ENCODE results near the gene CDH13. TPM values are rescaled to one million over a fixed set of nuclear protein-coding genes. Genes with fewer than 3 reads are reported as not detected.

The CDH13 gene
- total RNA-seq, 1 donor from 2014 or later: not detected

GRCh38 chr16:82834151-82834815 is 207.5 kb downstream of the CDH13 start:
- intact Hi-C loops (cut with micrococcal nuclease): no loop called here

- intact Hi-C loops (cut with micrococcal nuclease): no loop called here
Observed at GRCh38 chr16:82835487-82836155, 208.9 kb downstream of the CDH13 start.

- intact Hi-C loops (cut with micrococcal nuclease): no loop called here
Observed at GRCh38 chr16:82841108-82841507, 214.3 kb downstream of the CDH13 start.

GRCh38 chr16:82843606-82844271 is 217.0 kb downstream of the CDH13 start:
- intact Hi-C loops (cut with micrococcal nuclease): no loop called here

GRCh38 chr16:82845116-82845515 is 218.3 kb downstream of the CDH13 start:
- intact Hi-C loops (cut with micrococcal nuclease): loop anchor here (5.0 kb wide), 1 partner anchor 472 kb away; no protein-coding TSS in a partner anchor

DNA sequence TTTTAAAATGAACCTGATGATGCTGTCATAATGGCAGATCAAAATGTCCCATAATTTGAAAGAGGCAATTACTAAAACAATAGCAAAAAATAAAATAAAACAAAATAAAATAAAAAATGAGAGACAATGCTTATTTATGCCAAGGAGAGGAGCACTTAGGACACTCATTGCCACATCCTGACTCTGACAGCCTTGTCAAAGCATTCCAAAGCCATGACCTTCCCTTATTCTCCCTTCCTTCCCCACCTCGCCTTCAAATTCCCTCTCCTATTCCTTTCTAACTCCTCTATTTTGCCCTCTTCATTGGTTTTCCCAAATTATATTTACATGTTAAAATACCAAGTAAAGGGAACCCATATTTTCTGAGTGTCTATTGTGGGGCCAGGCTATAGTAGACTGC is 220.0 kb downstream of the CDH13 start:
- intact Hi-C loops (cut with micrococcal nuclease): loop anchor here (5.0 kb wide), 1 partner anchor 470 kb away; no protein-coding TSS in a partner anchor

- intact Hi-C loops (cut with micrococcal nuclease): loop anchor here (5.0 kb wide), 1 partner anchor 469 kb away; no protein-coding TSS in a partner anchor
Observed at GRCh38 chr16:82848013-82848412, 221.2 kb downstream of the CDH13 start.

DNA sequence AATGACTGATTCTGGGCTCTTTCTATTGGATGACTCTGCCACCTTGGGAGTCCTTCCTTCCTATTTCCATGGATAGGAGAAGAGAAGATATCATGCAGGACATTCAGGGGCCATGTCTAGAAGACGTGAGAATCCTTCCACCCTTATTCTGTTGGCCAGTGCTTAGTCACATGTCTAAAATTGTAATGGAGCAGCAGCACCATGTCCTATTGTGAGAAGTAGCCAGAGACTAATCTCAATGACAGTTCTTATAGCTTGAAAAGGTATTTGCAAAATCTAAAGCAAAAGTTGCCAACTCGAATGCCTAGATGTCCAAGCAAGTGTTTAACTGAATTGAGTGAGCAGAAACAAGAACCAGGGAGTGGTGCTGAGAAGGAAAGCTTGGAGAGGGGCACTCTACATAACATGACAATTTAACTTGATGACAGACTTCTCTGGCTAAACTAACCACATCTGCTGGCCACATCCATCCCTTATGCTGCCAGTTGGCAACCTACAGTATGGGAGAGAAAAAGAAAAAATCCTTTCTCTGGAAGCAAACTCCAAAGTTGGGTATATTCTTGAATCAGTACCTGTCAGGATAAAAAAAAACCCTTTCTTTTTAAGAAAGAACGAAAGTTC is 225.7 kb downstream of the CDH13 start:
- intact Hi-C loops (cut with micrococcal nuclease): no loop called here

GRCh38 chr16:82855471-82855870 is 228.7 kb downstream of the CDH13 start:
- intact Hi-C loops (cut with micrococcal nuclease): no loop called here

- intact Hi-C loops (cut with micrococcal nuclease): no loop called here
Observed at GRCh38 chr16:82857693-82858365, 231.1 kb downstream of the CDH13 start.

DNA sequence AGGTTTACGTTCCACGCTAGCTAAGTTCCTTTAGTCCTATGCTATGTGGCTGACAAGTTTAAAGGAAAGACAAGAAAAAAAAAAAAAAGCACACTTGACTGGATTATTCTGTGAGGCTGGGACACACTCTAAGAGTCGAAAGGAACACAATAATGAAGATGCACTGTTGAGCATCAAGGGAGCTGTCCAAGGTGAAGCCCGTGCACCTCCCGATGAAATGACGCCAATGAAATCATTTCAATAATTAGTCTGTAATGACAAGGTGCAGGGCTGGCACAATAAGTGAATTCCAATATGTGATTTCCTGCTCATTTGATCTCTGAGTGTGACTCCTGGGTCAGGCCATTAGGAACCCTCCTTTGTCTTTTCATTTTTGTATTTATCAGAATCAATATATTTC is 232.9 kb downstream of the CDH13 start:
- intact Hi-C loops (cut with micrococcal nuclease): no loop called here

GRCh38 chr16:82860071-82860470 is 233.3 kb downstream of the CDH13 start:
- intact Hi-C loops (cut with micrococcal nuclease): no loop called here

DNA sequence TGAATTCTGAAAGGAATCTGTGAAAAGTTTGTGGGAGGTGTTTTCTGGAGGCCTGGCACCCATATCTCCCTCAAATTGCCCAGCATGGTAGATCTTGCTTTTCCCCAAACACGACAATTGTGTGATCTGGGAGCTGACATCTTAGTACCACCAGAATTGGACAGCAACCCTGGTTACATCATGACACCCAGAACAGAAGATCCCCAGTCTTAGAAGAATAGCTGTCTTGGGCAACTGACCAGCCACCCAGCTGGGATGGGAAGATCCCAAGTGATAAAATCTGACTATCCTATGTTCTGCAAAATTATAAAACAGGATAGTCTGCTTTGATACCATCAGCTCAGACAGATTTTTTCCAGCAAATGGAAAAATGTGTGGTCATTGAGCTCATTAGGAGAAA is 235.3 kb downstream of the CDH13 start:
- intact Hi-C loops (cut with micrococcal nuclease): no loop called here

- intact Hi-C loops (cut with micrococcal nuclease): no loop called here
Observed at GRCh38 chr16:82864332-82865040, 237.7 kb downstream of the CDH13 start.

GRCh38 chr16:82865412-82865811 is 238.6 kb downstream of the CDH13 start:
- intact Hi-C loops (cut with micrococcal nuclease): no loop called here

DNA sequence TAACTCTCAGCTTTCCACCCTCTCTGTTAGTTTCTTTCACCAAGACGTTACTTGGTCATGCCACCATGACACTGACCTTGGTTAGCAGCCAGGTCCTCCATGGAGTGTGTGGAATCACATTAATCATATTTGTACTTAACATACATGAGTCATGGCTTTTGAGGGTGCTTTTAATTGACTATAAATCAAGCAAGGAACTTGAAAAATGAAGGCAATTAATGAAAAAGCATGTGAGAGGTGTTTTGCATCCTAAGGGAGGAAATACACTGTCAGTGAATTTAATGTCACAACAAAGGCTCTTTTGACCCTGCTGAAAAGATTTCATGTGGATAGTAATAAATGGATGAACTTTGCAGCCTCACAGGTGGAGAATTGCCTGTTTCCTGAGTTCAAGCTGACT is 240.7 kb downstream of the CDH13 start:
- intact Hi-C loops (cut with micrococcal nuclease): no loop called here

- intact Hi-C loops (cut with micrococcal nuclease): no loop called here
Observed at GRCh38 chr16:82874271-82874670, 247.5 kb downstream of the CDH13 start.

- intact Hi-C loops (cut with micrococcal nuclease): no loop called here
Observed at GRCh38 chr16:82874672-82875071, 247.9 kb downstream of the CDH13 start.

DNA sequence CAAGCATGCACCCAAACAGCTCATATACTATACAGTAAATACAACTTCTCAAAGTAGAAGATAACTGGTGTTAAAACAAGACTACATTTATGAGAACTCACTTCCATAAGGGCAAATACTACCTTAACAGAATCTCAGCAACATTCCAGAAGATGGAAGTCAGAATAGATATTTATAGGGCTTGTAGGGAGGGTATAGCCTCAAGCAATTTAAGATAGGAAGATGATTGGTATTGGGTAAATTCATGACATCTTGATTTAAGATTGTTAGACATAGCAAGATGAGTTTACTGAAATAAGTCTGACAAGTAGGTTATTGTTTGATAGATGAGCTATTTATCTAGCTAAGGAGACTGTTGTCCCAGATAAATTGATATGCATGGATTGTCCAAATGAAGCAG is 250.2 kb downstream of the CDH13 start:
- intact Hi-C loops (cut with micrococcal nuclease): no loop called here

DNA sequence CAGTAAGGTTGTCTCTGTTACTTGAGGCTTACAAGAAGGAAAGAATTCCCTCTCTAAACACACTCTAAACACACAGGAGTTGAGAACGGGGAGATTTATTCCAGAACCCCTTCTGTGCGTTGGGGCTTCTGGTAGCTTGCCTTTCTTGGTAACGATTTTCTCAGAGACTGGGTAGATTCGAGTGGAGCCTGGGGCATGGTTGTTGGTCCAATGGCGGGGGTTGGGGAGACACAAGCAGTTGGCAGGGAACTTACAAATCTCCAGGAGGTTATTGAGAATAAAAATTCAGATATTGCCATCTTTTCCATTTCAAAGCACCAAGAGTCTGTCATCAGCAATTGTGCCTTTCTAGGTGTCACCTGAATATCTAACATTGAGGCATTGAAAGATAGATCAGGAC is 251.7 kb downstream of the CDH13 start:
- intact Hi-C loops (cut with micrococcal nuclease): no loop called here

DNA sequence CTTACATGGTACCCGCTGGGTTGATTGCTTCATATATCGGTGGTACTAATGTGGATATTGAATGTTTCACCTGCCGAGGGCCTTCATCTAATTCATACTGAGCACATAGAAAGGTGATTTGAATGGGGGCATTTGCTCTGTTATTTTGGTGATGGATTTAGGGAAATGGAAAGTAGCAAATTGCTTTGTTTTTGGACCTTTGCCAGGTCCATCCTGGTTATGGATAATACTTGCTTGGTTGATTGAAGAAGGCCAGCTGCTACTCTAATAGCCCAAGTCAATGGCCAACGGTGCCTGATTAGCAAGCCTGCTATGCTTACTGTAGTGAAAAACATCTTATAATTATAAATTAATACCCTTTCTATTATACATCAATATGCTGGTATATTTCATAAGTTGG is 253.6 kb downstream of the CDH13 start:
- intact Hi-C loops (cut with micrococcal nuclease): no loop called here
